ENCODE data around the gene PIK3R5.

PIK3R5 gene

GRCh38 chr17:8922451-8922850, 43.1 kb downstream of the PIK3R5 start:
- DNase-seq = no peak

- DNase-seq = no peak
These were observed 44.4 kb downstream of the PIK3R5 start for GRCh38 chr17:8921147-8921546.

- DNase-seq = no peak
These were observed 46.6 kb downstream of the PIK3R5 start for GRCh38 chr17:8918807-8919465.

- no peak for DNase-seq
These were observed 49.0 kb downstream of the PIK3R5 start for GRCh38 chr17:8916466-8916865.

GRCh38 chr17:8914554-8914953, 51.0 kb downstream of the PIK3R5 start:
- no peak for DNase-seq

- DNase-seq = no peak
These were observed 51.6 kb downstream of the PIK3R5 start for GRCh38 chr17:8913879-8914278.

- no peak for DNase-seq
These were observed 52.4 kb downstream of the PIK3R5 start for GRCh38 chr17:8913091-8913490.

GRCh38 chr17:8912084-8912981, 53.2 kb downstream of the PIK3R5 start:
- DNase-seq = no peak

GRCh38 chr17:8910969-8911604, 54.4 kb downstream of the PIK3R5 start:
- no peak for DNase-seq

- no peak for DNase-seq
These were observed 55.8 kb downstream of the PIK3R5 start for GRCh38 chr17:8909586-8910270.

GRCh38 chr17:8905331-8905730, 60.2 kb downstream of the PIK3R5 start:
- no peak for DNase-seq

- no peak for DNase-seq
These were observed 60.8 kb downstream of the PIK3R5 start for GRCh38 chr17:8904686-8905085.

GRCh38 chr17:8904201-8904600, 61.3 kb downstream of the PIK3R5 start:
- DNase-seq = no peak

- DNase-seq = no peak
These were observed 64.6 kb downstream of the PIK3R5 start for GRCh38 chr17:8900626-8901585.

GRCh38 chr17:8900207-8900606, 65.3 kb downstream of the PIK3R5 start:
- no peak for DNase-seq

- DNase-seq = no peak
These were observed 66.9 kb downstream of the PIK3R5 start for GRCh38 chr17:8898636-8899035.

- DNase-seq = no peak
These were observed 67.4 kb downstream of the PIK3R5 start for GRCh38 chr17:8898126-8898525.

- no peak for DNase-seq
These were observed 68.6 kb downstream of the PIK3R5 start for GRCh38 chr17:8896641-8897635.

GRCh38 chr17:8896087-8896486, 69.4 kb downstream of the PIK3R5 start:
- DNase-seq = no peak

Data from NCI-H524 (cell line).